Regular cardiac myocyte (primary cell): ENCODE results near the gene HASPIN. TPM values are rescaled to one million over a fixed set of nuclear protein-coding genes. Genes with fewer than 3 reads are reported as not detected.

Experiments
- total RNA-seq: library from RNA; depleted of rRNA; stranded (reverse); fragments of >200 nt; gene quantifications from 2 replicates; pipeline ENCODE4 v1.2.3, GENCODE V29; 2014

The HASPIN gene
- 0.85 and 11.1 TPM in 2 replicates for total RNA-seq

GRCh38 chr17:3723556-3724377 lies at the start of gene HASPIN:
Gene HASPIN, plus strand, starts transcription at chr17:3723903. Its CDS starts 33 bp downstream, at chr17:3723936.

GRCh38 chr17:3695723-3696411 lies 27.8 kb upstream of the HASPIN start, which contains the start of gene P2RX5:
Gene P2RX5, minus strand, starts transcription at chr17:3696155. Its CDS starts 150 bp downstream, at chr17:3696005.

Other genes with a start within 250 kb of the HASPIN start
- gene ASPA, start 247.9 kb upstream of the HASPIN start, total RNA-seq = 0.19 and 0.85 TPM in 2 replicates
- gene TRPV3, start 166.1 kb upstream of the HASPIN start, total RNA-seq = 0.77 and 2.0 TPM in 2 replicates
- gene TRPV1, start 114.5 kb upstream of the HASPIN start, total RNA-seq = 0.58 and 1.7 TPM in 2 replicates
- gene SHPK, start 87.7 kb upstream of the HASPIN start, total RNA-seq = 11.7 and 13.0 TPM in 2 replicates
- 9.6 and 32.1 TPM in 2 replicates for gene CTNS, start 87.1 kb upstream of the HASPIN start, total RNA-seq
- gene TAX1BP3, start 55.3 kb upstream of the HASPIN start, total RNA-seq = 136 and 214 TPM in 2 replicates
- 14.7 and 36.8 TPM in 2 replicates for gene EMC6, start 55.1 kb upstream of the HASPIN start, total RNA-seq
- 2.7 and 3.4 TPM in 2 replicates for gene P2RX5, start 27.7 kb upstream of the HASPIN start, total RNA-seq
- gene ITGAE, start 77.3 kb downstream of the HASPIN start, total RNA-seq = 13.2 and 19.0 TPM in 2 replicates
- 15.8 and 21.1 TPM in 2 replicates for gene NCBP3, start 122.3 kb downstream of the HASPIN start, total RNA-seq
- 2.5 and 4.8 TPM in 2 replicates for gene CAMKK1, start 169.2 kb downstream of the HASPIN start, total RNA-seq
- gene P2RX1, start 192.6 kb downstream of the HASPIN start, total RNA-seq = 0.28 and 0.38 TPM in 2 replicates
- gene ATP2A3, start 240.5 kb downstream of the HASPIN start, total RNA-seq = 0.77 and 2.0 TPM in 2 replicates